Hematopoietic multipotent progenitor cell (in vitro differentiated cells): Measurements from ENCODE around the gene TLE1. TPM values are rescaled to one million over a fixed set of nuclear protein-coding genes. Genes with fewer than 3 reads are reported as not detected.

Source experiments
- DNase-seq, 3 donors: peaks; one replicate each; pipeline ENCODE4 v3.0.0-alpha.2; 2011 to 2015; ENCODE audit warnings: low read depth in 2 of 3, low spot score in 2 of 3
- total RNA-seq: library from RNA; depleted of rRNA; stranded (reverse); fragments of >200 nt; gene quantifications from one replicate; pipeline ENCODE4 v1.2.3, GENCODE V29; 2012

The TLE1 gene
- total RNA-seq, 1 donor: 2.7 TPM

DNA sequence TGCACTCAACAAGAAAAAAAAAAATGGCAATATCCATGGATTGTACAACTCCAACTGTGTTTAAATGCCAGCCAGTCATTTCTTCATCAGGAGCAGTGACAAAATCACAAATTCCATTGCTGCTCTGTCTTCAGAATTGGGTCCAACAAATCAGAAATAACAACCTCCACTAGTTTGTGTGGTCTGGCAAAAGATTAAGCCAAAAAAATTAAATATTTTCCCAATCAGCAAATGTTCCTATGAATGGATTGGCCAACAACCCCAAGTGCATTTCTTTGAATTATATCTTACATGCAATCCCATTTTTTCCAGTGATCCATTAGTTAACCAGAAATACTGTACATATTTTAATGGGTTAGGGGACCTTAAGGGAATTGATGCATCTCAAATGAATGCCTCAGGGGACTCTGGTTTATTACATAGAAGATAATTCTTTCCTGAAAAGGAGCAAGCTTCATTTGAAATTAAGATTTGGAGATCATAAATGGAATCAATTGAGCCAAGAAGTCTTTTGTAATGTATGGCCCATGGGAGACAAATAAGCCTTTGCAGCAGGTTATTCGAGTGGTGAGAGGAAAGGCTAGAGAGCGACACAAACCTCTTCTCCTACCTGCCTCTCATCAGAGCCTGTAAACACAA lies 131.8 kb downstream of the TLE1 start:
- DNase-seq: no peak

- no peak for DNase-seq
Measured at GRCh38 chr9:81556923-81557322, 132.4 kb downstream of the TLE1 start.

DNA sequence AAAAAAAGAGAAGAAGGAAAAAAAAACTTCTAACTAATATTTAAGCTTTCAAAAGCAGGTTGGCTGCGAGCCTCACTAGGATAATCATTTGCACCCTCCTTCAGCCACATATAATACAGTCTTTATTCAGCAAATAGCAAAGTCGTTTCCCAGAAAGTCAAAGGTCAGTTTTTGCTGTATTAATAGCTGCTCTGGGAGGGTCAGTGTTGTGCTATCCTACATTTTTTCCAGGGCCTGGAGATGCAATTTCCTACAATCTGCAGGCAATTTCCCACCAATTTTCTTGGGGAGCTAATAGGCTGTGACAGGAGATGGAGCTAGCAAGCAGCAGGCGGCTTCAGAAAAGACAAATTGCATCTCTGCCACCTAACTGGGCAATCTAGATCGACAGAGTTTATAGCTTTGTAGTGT lies 136.8 kb downstream of the TLE1 start:
- DNase-seq: no peak

DNA sequence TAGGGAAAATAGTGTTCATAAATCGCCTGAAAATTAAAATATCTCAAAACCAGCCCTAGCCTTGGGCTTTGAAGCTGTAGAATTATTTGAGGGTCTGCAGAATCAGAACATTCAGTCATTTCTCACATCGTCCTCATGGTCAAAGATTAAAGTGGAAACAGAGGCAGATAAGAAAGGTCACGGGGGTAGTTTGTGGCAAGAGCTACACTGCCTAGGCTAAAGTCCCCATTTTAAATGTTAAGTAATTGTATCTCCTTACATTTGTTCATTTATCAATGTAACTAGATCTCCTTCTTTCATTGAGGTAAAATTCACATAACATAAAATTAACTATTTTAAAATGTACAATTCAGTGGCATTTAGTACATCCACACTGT lies 139.2 kb downstream of the TLE1 start:
- no peak for DNase-seq

DNA sequence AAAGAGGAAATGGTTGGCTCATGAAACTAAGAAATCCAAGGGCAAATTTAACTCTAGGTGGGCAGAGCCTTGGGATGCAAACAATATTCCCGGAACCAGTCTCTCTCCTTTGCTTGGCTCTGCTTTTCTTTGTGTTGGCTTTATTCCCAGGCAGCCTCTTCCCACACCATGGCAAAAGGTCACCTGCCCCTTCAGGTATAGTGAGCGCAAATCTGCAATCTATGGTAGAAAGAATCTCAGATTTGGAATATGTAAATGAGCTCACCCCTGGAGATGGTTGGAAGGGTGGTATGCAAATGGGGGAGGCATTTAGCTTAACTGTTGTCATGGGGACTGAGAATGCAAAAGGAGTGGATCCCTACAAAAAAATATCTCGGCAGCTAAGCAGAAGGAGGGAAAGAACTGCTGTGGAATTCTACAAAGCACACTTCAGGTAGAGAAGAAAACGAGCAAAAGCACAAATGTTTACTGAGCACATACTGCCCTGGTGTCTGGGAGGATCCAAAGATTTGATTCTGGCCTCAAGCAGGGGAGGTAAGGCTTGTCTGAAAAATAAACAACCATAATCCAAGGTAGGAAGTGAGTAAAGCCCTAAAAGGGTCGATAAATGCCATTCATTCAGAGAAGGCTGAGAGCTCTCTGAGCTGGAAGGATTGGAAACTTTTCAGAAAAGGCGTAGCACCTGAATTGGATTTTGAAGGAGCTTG lies 139.7 kb downstream of the TLE1 start:
- no peak for DNase-seq

GRCh38 chr9:81548911-81549310 lies 140.4 kb downstream of the TLE1 start:
- DNase-seq: no peak

DNA sequence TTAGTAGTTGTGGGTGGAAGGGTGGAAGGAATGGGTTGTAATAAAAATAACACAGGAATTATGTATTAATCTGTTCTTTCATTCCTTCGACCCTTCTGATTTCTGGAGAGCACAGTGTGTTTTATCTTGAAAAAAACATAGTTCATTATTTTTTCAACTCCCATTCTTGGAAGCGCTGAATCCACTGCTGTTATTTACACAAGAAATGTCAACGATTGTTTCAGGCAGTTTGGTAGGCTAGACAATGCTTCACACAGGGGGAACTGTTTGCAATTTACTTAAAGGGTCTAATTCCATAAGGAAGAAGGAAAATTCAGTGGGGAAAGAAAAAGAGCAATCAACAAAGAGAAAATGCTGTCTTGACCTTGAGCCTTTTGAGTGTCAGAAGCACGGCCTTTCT lies 142.9 kb downstream of the TLE1 start:
- no peak for DNase-seq

- no peak for DNase-seq
Measured at GRCh38 chr9:81543695-81544094, 145.7 kb downstream of the TLE1 start.

- DNase-seq: no peak
Measured at GRCh38 chr9:81542118-81542889, 147.0 kb downstream of the TLE1 start.

DNA sequence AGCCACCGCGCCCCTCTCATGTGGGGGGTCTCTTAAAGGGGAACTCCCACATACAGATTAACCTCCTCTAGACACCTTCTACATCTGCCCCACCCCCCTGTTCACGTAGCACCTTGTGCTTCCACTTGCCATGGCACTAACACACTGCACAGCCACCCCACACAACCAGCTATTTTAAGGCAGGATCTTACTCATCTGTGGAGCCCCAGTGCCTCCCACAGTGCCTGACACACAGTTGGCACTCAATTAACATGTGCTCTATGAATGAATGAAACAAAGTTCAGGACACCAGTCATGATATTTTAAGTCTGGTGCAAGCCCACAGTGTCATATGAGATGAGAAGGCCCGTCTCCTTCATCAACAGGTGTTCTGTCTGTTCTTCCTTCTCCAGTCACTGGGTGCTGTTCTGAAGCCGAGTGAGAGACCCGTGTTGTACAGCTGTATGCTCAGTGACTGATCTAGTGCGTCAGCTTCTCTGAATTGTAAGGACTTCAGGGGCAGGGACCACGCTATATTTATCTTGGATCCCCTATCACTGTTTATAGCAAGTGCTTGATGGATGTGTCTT lies 149.1 kb downstream of the TLE1 start:
- no peak for DNase-seq

DNA sequence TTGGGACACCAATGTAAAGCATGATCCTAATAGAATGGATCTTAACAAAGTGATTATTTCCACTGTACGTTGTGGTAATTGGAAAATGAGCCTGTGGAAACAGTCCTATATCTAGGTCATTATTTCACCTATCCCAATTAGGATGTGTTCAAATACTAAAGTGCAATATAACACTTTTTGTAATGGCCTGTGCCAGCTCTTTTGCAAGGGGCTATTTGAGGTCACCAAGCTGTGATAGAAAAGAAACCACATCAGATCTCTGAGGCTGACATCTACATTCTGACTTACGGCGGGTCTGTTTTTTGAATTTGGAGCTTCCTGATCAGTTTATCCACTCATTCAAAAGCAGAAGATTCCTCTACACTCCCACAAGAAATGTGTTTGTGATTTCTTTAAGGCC lies 150.0 kb downstream of the TLE1 start:
- DNase-seq: no peak

DNA sequence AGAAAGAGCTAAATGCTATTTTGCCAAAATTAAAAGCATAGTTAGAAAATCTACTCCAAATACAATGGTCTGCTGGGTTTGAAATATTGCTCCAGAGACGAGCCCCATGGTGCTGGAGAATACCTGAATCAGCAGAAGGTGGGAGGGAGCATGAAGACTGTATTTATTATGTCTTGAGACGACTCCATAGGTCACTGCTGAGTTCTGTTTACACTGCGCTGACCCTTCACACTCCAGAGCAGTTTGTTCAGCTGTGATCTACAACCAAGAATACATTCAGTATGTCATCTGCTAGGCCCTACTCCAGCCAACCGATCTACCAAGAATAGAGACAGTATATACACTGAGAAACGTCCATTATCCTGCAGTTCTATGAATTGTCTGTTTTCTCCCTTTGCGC lies 150.5 kb downstream of the TLE1 start:
- no peak for DNase-seq

DNA sequence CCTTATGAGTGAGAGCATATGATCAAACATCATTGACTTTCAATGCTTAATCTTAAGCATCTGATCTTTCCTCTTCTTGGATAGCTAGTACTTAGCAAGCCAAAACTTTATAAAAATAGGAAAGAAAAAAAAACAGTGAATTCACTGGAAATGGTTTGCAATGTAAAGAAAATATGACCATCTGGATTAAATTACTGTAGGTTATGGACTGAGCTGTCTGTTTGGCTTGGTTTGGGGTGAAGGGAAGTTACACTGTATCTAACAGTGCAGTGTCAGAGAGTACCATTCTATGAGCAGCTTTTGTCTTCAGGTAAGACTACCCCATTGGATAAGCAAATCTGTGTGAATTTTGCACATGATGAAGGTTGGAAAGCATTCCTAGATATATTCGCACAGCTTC lies 151.4 kb downstream of the TLE1 start:
- DNase-seq: no peak

- DNase-seq: no peak
Measured at GRCh38 chr9:81536242-81537025, 152.9 kb downstream of the TLE1 start.

- no peak for DNase-seq
Measured at GRCh38 chr9:81535542-81536241, 153.7 kb downstream of the TLE1 start.

DNA sequence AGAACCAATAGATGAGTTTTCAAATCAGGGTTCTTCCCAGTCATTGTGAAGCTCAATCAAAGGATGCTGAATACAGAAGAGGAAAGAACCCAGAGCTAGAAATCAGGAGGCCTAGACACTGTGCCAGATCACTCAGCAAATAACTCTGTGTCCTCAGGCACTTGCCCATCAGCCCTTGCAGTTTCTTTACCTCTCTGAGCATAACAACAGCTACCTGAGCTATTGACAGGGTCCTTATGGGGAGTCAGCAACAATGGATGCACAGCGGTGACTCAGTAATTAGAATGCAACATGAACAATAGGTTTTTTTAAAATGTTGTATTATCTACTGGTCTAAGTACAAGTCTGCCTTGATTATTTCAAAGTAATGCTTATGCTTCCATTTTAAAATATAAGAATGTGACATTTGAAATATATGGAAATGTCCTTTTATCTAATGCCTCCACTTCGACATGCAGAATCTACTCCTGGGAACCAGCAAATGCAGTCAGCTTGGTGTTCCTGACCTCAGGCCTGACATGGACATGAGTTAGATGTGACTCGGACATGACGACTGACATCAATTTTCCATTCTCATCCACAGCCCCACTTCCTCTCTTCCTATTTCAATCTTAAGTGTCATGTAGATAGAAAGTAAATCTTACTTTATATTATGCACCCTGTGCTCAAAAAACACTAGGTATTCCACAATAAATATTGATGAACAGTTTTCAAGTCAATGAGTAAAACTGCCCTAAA lies 155.0 kb downstream of the TLE1 start:
- DNase-seq: no peak
